Loucy (cell line): ENCODE results near the gene ADARB2.
"Not testable (repeated sequence)": the region's sequence is repeated elsewhere in the genome, so short reads cannot be mapped to it uniquely, and the experiment has no call there.

Experiments used
- H2AFZ ChIP-seq: fragments of 200-600 bp; sonication (generic); 2 replicates; pipeline ENCODE4 v1.6.0; 2016; ENCODE audit warnings: antibody characterized with exemption, mild to moderate bottlenecking, low read length, moderate library complexity
- H3F3A ChIP-seq: fragments of 200-600 bp; 2 replicates; pipeline ENCODE4 v1.6.0; 2016; ENCODE audit warnings: antibody characterized with exemption, low read depth, mild to moderate bottlenecking
- H3K27me3 ChIP-seq: fragments of 200-600 bp; sonication (generic); 2 replicates; pipeline ENCODE4 v1.6.1; 2014; ENCODE audit warnings: low read length, mild to moderate bottlenecking; ENCODE audit not compliant: insufficient read depth, poor library complexity, severe bottlenecking
- H3K36me3 ChIP-seq: fragments of 200-600 bp; sonication (generic); 2 replicates; pipeline ENCODE4 v1.6.1; 2016; ENCODE audit warnings: low read length; ENCODE audit not compliant: insufficient read depth
- H3K4me1 ChIP-seq: fragments of 200-600 bp; sonication (generic); 2 replicates; pipeline ENCODE4 v1.5.1; 2014; ENCODE audit warnings: low read length, mild to moderate bottlenecking; ENCODE audit not compliant: insufficient read depth, poor library complexity, severe bottlenecking
- H3K4me2 ChIP-seq: fragments of 200-600 bp; sonication (generic); 2 replicates; pipeline ENCODE4 v1.6.0; 2014; ENCODE audit warnings: antibody characterized with exemption, low read length, low read depth, mild to moderate bottlenecking; ENCODE audit not compliant: poor library complexity, severe bottlenecking
- H3K4me3 ChIP-seq: fragments of 200-600 bp; sonication (generic); 2 replicates; pipeline ENCODE4 v1.5.1; 2014; ENCODE audit warnings: low read length, mild to moderate bottlenecking, mixed read lengths; ENCODE audit not compliant: poor library complexity, severe bottlenecking
- H3K79me2 ChIP-seq: fragments of 200-600 bp; sonication (generic); 2 replicates; pipeline ENCODE4 v1.6.1; 2014; ENCODE audit warnings: low read length; ENCODE audit not compliant: insufficient read depth
- H3K9ac ChIP-seq: fragments of 200-600 bp; sonication (generic); 2 replicates; pipeline ENCODE4 v1.6.0; 2014; ENCODE audit warnings: mild to moderate bottlenecking, low read depth, low read length, moderate library complexity; ENCODE audit not compliant: poor library complexity, severe bottlenecking
- H3K9me2 ChIP-seq: fragments of 200-600 bp; sonication (generic); replicated peaks from 2 replicates; pipeline ENCODE4 v1.6.1; 2016; ENCODE audit warnings: low read depth, low read length, mixed read lengths
- H3K9me3 ChIP-seq: fragments of 200-600 bp; sonication (generic); 2 replicates; pipeline ENCODE4 v1.6.1; 2014; ENCODE audit warnings: mild to moderate bottlenecking, antibody characterized with exemption, low read length, low read depth; ENCODE audit not compliant: insufficient read depth
- H4K20me1 ChIP-seq: fragments of 200-600 bp; sonication (generic); 2 replicates; pipeline ENCODE4 v1.6.0; 2014; ENCODE audit warnings: antibody characterized with exemption, low read length, mild to moderate bottlenecking; ENCODE audit not compliant: insufficient read depth, poor library complexity, severe bottlenecking
- CTCF ChIP-seq: fragments of 200-600 bp; sonication (generic); conservative IDR thresholded peaks from 2 replicates; pipeline ENCODE4 v1.5.1; 2014; ENCODE audit warnings: mild to moderate bottlenecking, antibody characterized with exemption, low read length
- EZH2phosphoT487 ChIP-seq: fragments of 200-600 bp; IDR thresholded peaks from 2 replicates; pipeline ENCODE4 v1.6.1; 2018; ENCODE audit warnings: antibody characterized with exemption, mild to moderate bottlenecking, moderate library complexity, borderline replicate concordance

Gene ADARB2

GRCh38 chr10:1251769-1252168 is 485.6 kb downstream of the ADARB2 start:
- TF ChIP-seq EZH2phosphoT487, result no peak
- TF ChIP-seq CTCF, result no peak
- Histone ChIP-seq H4K20me1 (no peaks in the 10 kb centered on the region), H3K27me3 (peaks cover 24% of the 10 kb centered on the region)

GRCh38 chr10:1249142-1249920 is 488.0 kb downstream of the ADARB2 start:
- Histone ChIP-seq H3K9me2 (no peaks in the 10 kb centered on the region), H3K9ac (no peak overlapping the region), H3K27me3 (peaks cover 24% of the 10 kb centered on the region), H3K79me2 (no peaks in the 10 kb centered on the region), H3K9me3 (no peaks in the 10 kb centered on the region), H2AFZ (no peak overlapping the region), H3K4me1 (peaks cover 2% of the 10 kb centered on the region), H3K4me2 (no peak overlapping the region), H4K20me1 (no peaks in the 10 kb centered on the region), H3K4me3 (no peak overlapping the region), H3K36me3 (no peaks in the 10 kb centered on the region), H3F3A (peaks cover 21% of the 10 kb centered on the region)
- no peak for TF ChIP-seq EZH2phosphoT487
- TF ChIP-seq CTCF, result no peak

More at GRCh38 chr10:1251769-1252168, 485.6 kb downstream of the ADARB2 start:
- Histone ChIP-seq H3K4me3 (no peak overlapping the region), H3K4me1 (peaks cover 26% of the 10 kb centered on the region), H2AFZ (no peak overlapping the region), H3F3A (peaks cover 21% of the 10 kb centered on the region), H3K36me3 (no peaks in the 10 kb centered on the region), H3K79me2 (no peaks in the 10 kb centered on the region), H3K4me2 (no peak overlapping the region), H3K9me3 (no peaks in the 10 kb centered on the region), H3K9ac (no peak overlapping the region), H3K9me2 (no peaks in the 10 kb centered on the region)

- H3K36me3 ChIP-seq, H4K20me1 ChIP-seq, H3K79me2 ChIP-seq, H3K4me2 ChIP-seq, H3K4me1 ChIP-seq, H3K9me2 ChIP-seq, H3F3A ChIP-seq, H3K9me3 ChIP-seq, H3K9ac ChIP-seq, H3K4me3 ChIP-seq, H2AFZ ChIP-seq: not testable (repeated sequence)
- peaks cover 24% of the 10 kb centered on the region for H3K27me3 ChIP-seq
These were observed 489.1 kb downstream of the ADARB2 start for GRCh38 chr10:1248262-1248630.
